ENCODE measurements around the gene ZSWIM7.

Gene ZSWIM7

DNA sequence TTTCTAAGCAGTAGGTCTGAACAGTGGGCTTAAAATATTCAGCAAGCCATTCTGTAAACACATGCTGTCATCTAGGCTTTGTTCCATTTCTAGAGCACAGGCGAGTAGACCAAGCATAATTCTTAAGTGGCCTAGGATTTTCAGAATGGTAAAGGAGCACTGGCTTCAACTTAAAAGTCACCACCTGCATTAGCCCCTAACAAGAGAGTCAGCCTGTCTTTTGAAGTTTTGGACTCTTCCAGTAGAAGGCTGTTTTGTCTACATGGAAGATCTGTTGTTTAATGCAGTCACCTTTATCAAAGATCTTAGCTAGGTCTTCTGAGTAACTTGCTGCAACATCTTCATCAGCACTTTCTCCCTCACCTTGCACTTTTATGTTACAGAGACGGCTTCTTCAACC, 36.8 kb upstream of the ZSWIM7 start:
- H3K4me3 ChIP-seq (ENCODE audit: low read depth, low read length) = no peak overlapping the region
- TF ChIP-seq, protein P1, sequence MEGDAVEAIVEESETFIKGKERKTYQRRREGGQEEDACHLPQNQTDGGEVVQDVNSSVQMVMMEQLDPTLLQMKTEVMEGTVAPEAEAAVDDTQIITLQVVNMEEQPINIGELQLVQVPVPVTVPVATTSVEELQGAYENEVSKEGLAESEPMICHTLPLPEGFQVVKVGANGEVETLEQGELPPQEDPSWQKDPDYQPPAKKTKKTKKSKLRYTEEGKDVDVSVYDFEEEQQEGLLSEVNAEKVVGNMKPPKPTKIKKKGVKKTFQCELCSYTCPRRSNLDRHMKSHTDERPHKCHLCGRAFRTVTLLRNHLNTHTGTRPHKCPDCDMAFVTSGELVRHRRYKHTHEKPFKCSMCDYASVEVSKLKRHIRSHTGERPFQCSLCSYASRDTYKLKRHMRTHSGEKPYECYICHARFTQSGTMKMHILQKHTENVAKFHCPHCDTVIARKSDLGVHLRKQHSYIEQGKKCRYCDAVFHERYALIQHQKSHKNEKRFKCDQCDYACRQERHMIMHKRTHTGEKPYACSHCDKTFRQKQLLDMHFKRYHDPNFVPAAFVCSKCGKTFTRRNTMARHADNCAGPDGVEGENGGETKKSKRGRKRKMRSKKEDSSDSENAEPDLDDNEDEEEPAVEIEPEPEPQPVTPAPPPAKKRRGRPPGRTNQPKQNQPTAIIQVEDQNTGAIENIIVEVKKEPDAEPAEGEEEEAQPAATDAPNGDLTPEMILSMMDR (IDR thresholded peaks at IDR 0.05; ENCODE audit: borderline replicate concordance, insufficient read depth, low read depth, low read length) = no peak

DNA sequence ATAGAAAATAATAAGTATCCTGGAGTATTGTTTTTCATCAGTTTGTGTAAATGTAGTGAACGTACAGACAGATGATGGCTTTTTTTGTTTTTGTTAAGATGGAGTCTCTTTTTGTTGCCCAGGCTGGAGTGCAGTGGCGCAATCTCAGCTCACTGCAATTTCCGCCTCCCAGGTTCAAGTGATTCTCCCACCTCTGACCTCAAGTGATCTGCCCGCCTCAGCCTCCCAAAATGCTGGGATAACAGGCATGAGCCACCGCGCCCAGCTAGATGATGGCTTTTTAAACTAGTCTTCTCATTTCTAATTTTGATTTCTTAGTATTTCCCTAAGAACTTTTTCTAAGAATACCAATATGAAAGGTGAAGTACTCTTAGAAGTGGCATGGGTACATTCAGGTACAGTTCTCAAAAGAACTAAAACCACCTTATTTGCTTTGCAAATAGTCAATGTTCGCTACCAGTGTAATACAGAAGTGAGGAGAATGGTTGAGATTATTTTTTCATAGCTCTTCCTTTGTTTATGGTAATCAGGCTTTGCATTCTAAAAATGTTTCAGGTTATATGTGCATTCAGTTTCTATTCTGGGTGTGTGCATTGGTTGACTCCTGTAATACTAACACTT, 34.3 kb upstream of the ZSWIM7 start:
- no peak overlapping the region for H3K4me3 ChIP-seq (ENCODE audit: low read depth, low read length)
- TF ChIP-seq, protein P1 (IDR thresholded peaks at IDR 0.05; ENCODE audit: borderline replicate concordance, insufficient read depth, low read depth, low read length) = no peak

DNA sequence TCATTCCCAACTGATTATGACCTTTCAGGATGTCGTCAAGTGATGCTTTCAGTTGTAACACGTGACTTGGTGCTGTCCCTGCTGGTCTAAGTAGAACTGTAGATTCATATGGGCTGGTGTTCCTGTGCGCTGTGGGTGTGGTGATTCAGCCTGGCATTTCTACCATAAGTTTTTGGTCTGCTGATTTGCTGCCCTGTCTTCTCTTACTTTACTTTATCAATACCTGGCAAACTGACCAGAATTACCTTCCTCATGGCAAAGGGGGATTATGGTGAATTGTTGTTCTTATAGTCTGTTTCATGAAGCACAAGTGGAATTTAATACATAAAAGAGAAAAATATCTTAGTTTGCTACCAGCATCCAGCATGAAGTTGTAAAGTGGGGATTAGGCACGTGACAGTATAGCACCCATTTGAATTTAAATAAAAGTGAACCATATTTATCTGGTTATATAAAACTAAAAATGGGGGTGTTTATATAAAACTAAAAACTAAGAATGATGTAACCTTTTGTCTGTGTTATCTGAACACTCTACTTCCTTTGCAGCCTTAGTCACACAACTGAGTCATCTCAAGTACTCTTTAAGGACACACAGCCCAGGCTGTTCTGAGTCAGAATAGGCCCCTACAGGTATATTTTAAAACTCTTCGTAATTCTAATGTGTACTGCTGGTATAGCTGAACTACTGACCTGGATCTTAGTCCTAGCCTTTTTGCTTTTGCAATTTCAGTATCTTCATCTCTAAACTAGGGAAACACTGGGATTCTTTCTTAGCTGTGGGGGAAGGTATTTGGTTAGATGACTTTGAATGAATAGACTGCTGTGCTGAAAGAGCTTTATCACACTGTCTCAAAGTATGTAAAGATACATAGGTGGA, 28.4 kb upstream of the ZSWIM7 start:
- no peak overlapping the region for H3K4me3 ChIP-seq (ENCODE audit: low read depth, low read length)
- TF ChIP-seq, protein P1 (IDR thresholded peaks at IDR 0.05; ENCODE audit: borderline replicate concordance, insufficient read depth, low read depth, low read length) = no peak

DNA sequence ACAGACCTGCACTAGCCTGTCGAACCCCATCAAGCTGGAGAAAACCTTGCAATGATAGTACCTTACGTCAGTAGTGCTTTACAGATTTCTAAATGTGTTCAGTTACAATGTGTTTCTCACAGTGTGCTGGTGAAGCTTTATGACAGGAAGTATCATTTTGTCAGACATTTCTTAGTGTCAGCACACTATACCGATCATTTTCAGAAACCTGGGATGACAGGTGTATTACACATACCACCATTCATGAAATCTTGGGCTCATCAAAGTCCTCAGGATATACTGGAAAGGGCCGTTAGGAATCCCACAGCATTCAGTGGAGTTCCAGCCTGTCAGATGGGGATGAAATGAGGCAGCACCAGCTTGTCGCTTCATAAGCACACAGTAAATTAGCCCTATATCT, 27.4 kb upstream of the ZSWIM7 start:
- TF ChIP-seq, protein P1 (IDR thresholded peaks at IDR 0.05; ENCODE audit: borderline replicate concordance, insufficient read depth, low read depth, low read length) = no peak
- no peak overlapping the region for H3K4me3 ChIP-seq (ENCODE audit: low read depth, low read length)

DNA sequence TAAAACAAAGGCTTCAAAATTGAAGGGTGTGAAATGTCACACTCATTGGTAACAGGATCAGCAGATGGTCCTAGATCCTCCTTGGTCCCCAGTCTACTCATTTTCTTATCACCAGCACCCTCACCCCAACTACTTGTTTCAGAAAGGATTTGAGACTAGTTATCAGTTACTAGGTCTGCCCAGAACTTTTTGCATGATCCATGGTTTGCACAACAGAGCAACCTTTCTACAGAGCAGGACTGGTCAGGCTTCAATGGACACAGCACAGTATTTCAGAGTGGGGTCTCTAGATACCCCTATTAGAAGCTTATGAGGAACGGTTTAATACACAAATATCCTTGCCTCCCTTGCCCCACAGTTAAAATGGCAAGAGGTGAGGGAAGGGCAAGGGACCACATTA, 25.7 kb upstream of the ZSWIM7 start:
- H3K4me3 ChIP-seq (ENCODE audit: low read depth, low read length) = no peak overlapping the region
- TF ChIP-seq, protein P1 (IDR thresholded peaks at IDR 0.05; ENCODE audit: borderline replicate concordance, insufficient read depth, low read depth, low read length) = no peak

DNA sequence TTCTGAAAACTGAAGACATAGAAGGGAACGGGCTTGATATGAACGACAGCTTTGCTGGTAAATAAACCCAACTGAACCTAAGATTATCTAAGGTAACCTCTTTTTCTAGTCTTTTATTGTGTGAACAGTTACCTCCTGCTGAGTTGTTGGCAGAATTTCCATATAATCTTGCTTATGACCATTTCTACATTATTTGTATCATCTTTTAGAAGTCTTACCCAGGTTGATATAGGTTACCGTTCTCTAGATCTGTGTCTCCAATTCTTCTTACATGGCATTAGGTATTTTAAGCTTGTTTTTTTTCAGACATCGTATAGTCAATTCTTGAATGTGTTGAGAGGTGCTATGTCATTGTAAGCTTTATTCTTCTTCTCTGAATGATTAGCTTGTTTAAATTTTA, 24.4 kb upstream of the ZSWIM7 start:
- TF ChIP-seq, protein P1 (IDR thresholded peaks at IDR 0.05; ENCODE audit: borderline replicate concordance, insufficient read depth, low read depth, low read length) = no peak
- no peak overlapping the region for H3K4me3 ChIP-seq (ENCODE audit: low read depth, low read length)

DNA sequence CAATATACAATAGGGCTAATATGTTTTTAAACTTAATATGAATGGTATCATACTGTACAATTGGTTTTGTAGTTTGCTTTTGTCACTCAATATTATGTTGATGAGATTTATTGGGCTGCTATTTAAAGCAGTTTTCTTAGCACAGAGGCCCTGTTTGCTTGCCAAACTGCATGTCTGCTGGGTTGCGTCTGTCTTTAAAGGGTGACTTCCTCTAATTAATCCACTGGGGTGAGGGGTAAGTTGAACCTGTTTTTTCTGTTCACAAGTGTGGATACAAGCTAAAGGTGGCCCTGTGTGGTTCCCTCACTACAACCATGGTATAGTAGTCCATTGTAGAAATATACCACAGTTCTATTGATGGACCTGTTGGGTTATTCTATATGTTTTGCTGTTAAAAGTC, 19.8 kb upstream of the ZSWIM7 start:
- no peak overlapping the region for H3K4me3 ChIP-seq (ENCODE audit: low read depth, low read length)
- TF ChIP-seq, protein P1 (IDR thresholded peaks at IDR 0.05; ENCODE audit: borderline replicate concordance, insufficient read depth, low read depth, low read length) = no peak
